ENCODE results near the gene ATP10A. TPM values are rescaled to one million over a fixed set of nuclear protein-coding genes. Genes with fewer than 3 reads are reported as not detected.

The ATP10A gene
- polyA plus RNA-seq, 1 experiment = 3.5 TPM

- CTCF ChIA-PET = interaction anchor here (1.2 kb wide), 1 partner anchor 275 kb away, joined by 6 read pairs; no protein-coding TSS in a partner anchor
These were observed 204.6 kb downstream of the ATP10A start for GRCh38 chr15:25658560-25658959.

GRCh38 chr15:25655207-25655948, 207.7 kb downstream of the ATP10A start:
- no peak for DNase-seq (ENCODE audit: low read depth, low spot score)
- H3K27me3 ChIP-seq (ENCODE audit: control insufficient read depth, insufficient read depth, low read length) = peaks cover 6% of the 10 kb centered on the region
- no peak overlapping the region for H3K27ac ChIP-seq (ENCODE audit: low read depth, low read length)
- ChIA-PET POLR2A (no interaction called here), CTCF (no interaction called here)
- no peak overlapping the region for H3K4me3 ChIP-seq (ENCODE audit: low read depth, low read length)
- no peak for TF ChIP-seq CTCF (IDR thresholded peaks at IDR 0.05; ENCODE audit: low read depth, low read length)
- H3K9me3 ChIP-seq (ENCODE audit: control insufficient read depth, insufficient read depth, low read length) = peaks cover 5% of the 10 kb centered on the region; the same call in 1 of the 2 replicates

More at GRCh38 chr15:25658560-25658959, 204.6 kb downstream of the ATP10A start:
- no peak for TF ChIP-seq CTCF (IDR thresholded peaks at IDR 0.05; ENCODE audit: low read depth, low read length)
- DNase-seq (ENCODE audit: low read depth, low spot score) = no peak
- Histone ChIP-seq H3K9me3 (ENCODE audit: control insufficient read depth, insufficient read depth, low read length) (peaks cover 5% of the 10 kb centered on the region; the same call in 1 of the 2 replicates), H3K27ac (ENCODE audit: low read depth, low read length) (no peak overlapping the region), H3K27me3 (ENCODE audit: control insufficient read depth, insufficient read depth, low read length) (peaks cover 6% of the 10 kb centered on the region), H3K4me3 (ENCODE audit: low read depth, low read length) (no peak overlapping the region)
- POLR2A ChIA-PET = no interaction called here

GRCh38 chr15:25653371-25653770, 209.8 kb downstream of the ATP10A start:
- Histone ChIP-seq H3K9me3 (ENCODE audit: control insufficient read depth, insufficient read depth, low read length) (peaks cover 1% of the 10 kb centered on the region; the same call in 1 of the 2 replicates), H3K4me3 (ENCODE audit: low read depth, low read length) (no peak overlapping the region), H3K27me3 (ENCODE audit: control insufficient read depth, insufficient read depth, low read length) (peaks cover 4% of the 10 kb centered on the region), H3K27ac (ENCODE audit: low read depth, low read length) (no peak overlapping the region)
- POLR2A ChIA-PET = no interaction called here
- no peak for TF ChIP-seq CTCF (IDR thresholded peaks at IDR 0.05; ENCODE audit: low read depth, low read length)
- CTCF ChIA-PET = no interaction called here
- no peak for DNase-seq (ENCODE audit: low read depth, low spot score)

GRCh38 chr15:25652704-25653103, 210.4 kb downstream of the ATP10A start:
- POLR2A ChIA-PET = no interaction called here
- CTCF ChIA-PET = no interaction called here
- Histone ChIP-seq H3K27me3 (ENCODE audit: control insufficient read depth, insufficient read depth, low read length) (peaks cover 4% of the 10 kb centered on the region), H3K9me3 (ENCODE audit: control insufficient read depth, insufficient read depth, low read length) (no peaks in the 10 kb centered on the region), H3K27ac (ENCODE audit: low read depth, low read length) (no peak overlapping the region), H3K4me3 (ENCODE audit: low read depth, low read length) (no peak overlapping the region)
- TF ChIP-seq CTCF (IDR thresholded peaks at IDR 0.05; ENCODE audit: low read depth, low read length) = no peak
- DNase-seq (ENCODE audit: low read depth, low spot score) = no peak

- no peak for DNase-seq (ENCODE audit: low read depth, low spot score)
- Histone ChIP-seq H3K4me3 (ENCODE audit: low read depth, low read length) (no peak overlapping the region), H3K27ac (ENCODE audit: low read depth, low read length) (no peak overlapping the region), H3K9me3 (ENCODE audit: control insufficient read depth, insufficient read depth, low read length) (no peaks in the 10 kb centered on the region), H3K27me3 (ENCODE audit: control insufficient read depth, insufficient read depth, low read length) (no peaks in the 10 kb centered on the region)
- no peak for TF ChIP-seq CTCF (IDR thresholded peaks at IDR 0.05; ENCODE audit: low read depth, low read length)
- POLR2A ChIA-PET = no interaction called here
- CTCF ChIA-PET = interaction anchor here (1.4 kb wide), 1 partner anchor 284 kb away, joined by 4 read pairs; no protein-coding TSS in a partner anchor
These were observed 213.7 kb downstream of the ATP10A start for GRCh38 chr15:25649390-25649789.

Data from AG04450 (cell line).